DND-41 (cell line): ENCODE results near the gene ATPAF2.

Experiments
- EZH2 ChIP-seq: IDR thresholded peaks from 3 replicates; pipeline ENCODE4 v1.6.1; 2012; ENCODE audit warnings: borderline replicate concordance, low read depth, mild to moderate bottlenecking, moderate library complexity, low read length, inconsistent platforms; ENCODE audit not compliant: severe bottlenecking
- TF ChIP-seq, protein P1 (sequence below): IDR thresholded peaks from 2 replicates; pipeline ENCODE4 v1.5.1; 2012; ENCODE audit warnings: borderline replicate concordance, low read length, moderate library complexity, mild to moderate bottlenecking; ENCODE audit not compliant: poor library complexity, severe bottlenecking; ENCODE audit errors: extremely low read depth

DNA sequence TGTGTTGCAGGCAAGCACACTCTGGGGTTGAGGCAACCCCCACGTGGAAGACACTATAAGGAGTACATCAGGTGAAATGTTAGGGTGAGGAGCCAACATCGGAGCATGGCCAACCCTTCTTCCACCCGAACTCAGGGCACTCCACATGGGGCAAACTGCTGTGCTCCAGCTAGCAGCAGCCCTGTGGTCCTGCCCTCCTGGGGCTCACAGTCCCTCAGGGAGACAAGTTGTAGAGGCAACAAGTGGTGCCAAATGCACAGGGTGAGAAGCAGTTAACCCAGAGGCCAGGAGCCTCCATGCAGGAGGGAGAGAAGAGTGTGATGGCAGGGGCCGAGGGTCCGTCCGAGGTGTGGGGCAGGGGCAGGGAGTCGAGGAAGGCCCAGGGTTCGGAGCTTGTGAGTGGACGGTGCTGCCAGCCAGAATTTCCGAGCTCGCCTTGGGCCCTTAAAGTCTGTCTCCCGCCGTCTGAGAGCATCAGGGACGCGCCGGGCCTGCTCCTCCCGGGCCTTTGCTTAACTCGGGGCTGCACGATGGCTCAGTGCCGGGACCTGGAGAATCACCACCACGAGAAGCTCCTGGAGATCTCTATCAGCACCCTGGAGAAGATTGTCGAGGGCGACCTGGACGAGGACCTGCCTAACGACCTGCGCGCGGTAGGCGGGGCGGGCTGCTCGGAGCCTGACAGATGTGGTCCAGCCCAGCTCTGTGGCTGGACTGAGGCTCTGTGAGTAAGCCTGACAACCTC, 32.3 kb downstream of the ATPAF2 start:
- TF ChIP-seq, protein P1, sequence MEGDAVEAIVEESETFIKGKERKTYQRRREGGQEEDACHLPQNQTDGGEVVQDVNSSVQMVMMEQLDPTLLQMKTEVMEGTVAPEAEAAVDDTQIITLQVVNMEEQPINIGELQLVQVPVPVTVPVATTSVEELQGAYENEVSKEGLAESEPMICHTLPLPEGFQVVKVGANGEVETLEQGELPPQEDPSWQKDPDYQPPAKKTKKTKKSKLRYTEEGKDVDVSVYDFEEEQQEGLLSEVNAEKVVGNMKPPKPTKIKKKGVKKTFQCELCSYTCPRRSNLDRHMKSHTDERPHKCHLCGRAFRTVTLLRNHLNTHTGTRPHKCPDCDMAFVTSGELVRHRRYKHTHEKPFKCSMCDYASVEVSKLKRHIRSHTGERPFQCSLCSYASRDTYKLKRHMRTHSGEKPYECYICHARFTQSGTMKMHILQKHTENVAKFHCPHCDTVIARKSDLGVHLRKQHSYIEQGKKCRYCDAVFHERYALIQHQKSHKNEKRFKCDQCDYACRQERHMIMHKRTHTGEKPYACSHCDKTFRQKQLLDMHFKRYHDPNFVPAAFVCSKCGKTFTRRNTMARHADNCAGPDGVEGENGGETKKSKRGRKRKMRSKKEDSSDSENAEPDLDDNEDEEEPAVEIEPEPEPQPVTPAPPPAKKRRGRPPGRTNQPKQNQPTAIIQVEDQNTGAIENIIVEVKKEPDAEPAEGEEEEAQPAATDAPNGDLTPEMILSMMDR = no peak
- no peak for TF ChIP-seq EZH2
